Measurements from ENCODE around the gene MRPL17.

GRCh38 chr11:6653097-6653496 lies 30.0 kb downstream of the MRPL17 start:
- TF ChIP-seq YY1 (IDR thresholded peaks at IDR 0.05; ENCODE audit: insufficient read depth, insufficient read length) (no peak), ZNF274 (IDR thresholded peaks at IDR 0.05; ENCODE audit: low read depth, low read length) (no peak)

All from NT2/D1 (cell line).